Osteocyte (in vitro differentiated cells): Measurements from ENCODE around the gene ST6GALNAC5. TPM values are rescaled to one million over a fixed set of nuclear protein-coding genes. Genes with fewer than 3 reads are reported as not detected.

Experiments used
- DNase-seq: peaks from one replicate; pipeline ENCODE4 v3.0.0; 2021; ENCODE audit warnings: mixed read lengths; ENCODE audit not compliant: unreplicated experiment; ENCODE audit errors: extremely low spot score
- H3K27ac Mint-ChIP-seq: one replicate; pipeline ENCODE4 v1.8.0; 2021; ENCODE audit warnings: mild to moderate bottlenecking, mixed read lengths; ENCODE audit not compliant: unreplicated experiment
- H3K27me3 Mint-ChIP-seq: one replicate; pipeline ENCODE4 v1.8.0; 2021; ENCODE audit warnings: mixed read lengths; ENCODE audit not compliant: unreplicated experiment
- H3K36me3 Mint-ChIP-seq: one replicate; pipeline ENCODE4 v1.8.0; 2021; ENCODE audit warnings: mixed read lengths; ENCODE audit not compliant: unreplicated experiment
- H3K4me1 Mint-ChIP-seq: one replicate; pipeline ENCODE4 v1.8.0; 2021; ENCODE audit warnings: mixed read lengths; ENCODE audit not compliant: unreplicated experiment
- H3K4me3 Mint-ChIP-seq: one replicate; pipeline ENCODE4 v1.8.0; 2021; ENCODE audit warnings: mild to moderate bottlenecking, moderate library complexity, mixed read lengths; ENCODE audit not compliant: unreplicated experiment
- H3K9me3 Mint-ChIP-seq: one replicate; pipeline ENCODE4 v1.8.0; 2021; ENCODE audit warnings: mixed read lengths; ENCODE audit not compliant: unreplicated experiment
- total RNA-seq: library from RNA; stranded (reverse); gene quantifications from 2 replicates; pipeline ENCODE4 v1.2.1, GENCODE V29; 2021
- TF ChIP-seq, protein P1 (sequence below): fragments of 200-600 bp; sonication (generic); IDR thresholded peaks from 2 replicates; pipeline ENCODE4 v1.5.0; 2021; ENCODE audit warnings: antibody characterized with exemption, mild to moderate bottlenecking, moderate library complexity

Gene ST6GALNAC5
- total RNA-seq, 1 donor from 2014 or later: 3.7 TPM

DNA sequence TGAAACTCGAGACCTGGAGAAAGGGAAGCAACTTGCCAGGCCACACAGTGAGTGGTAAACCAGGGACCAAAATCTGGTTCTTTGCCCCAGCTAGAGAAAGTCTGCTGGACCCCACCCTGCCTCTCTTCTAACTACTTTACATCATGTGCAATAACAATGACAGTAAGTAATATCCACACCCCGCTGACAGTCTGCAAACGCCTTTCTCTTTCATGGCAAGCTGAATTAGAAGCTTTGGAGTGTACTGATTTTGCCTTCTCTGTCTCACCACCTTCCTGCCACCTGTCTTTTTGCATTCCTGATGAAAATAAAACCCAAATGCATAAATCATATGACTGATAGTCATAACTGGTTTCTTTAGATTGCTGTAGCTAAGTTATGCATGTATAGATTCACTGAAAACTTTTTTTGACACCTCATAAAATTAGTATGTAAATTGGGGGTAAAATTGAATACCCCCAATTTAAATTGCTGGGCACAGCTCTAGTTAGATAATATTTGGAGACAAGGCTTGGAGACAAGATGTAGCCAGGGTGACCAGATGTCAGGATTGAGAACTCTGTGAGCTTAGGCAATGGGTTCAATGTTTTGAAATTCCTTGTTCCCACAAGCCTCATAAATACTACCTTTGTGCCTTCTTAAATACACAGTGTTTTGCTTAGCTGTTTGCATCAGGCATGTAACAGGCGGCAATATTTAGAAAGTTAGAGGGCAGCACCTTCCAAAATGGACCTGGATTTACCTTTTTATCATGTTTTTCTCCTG lies 73.5 kb downstream of the ST6GALNAC5 start:
- Mint-ChIP-seq H3K36me3 (no peaks in the 10 kb centered on the region), H3K4me3 (no peak overlapping the region), H3K27me3 (peaks cover 5% of the 10 kb centered on the region), H3K4me1 (peaks cover 4% of the 10 kb centered on the region), H3K27ac (no peak overlapping the region), H3K9me3 (no peaks in the 10 kb centered on the region)
- TF ChIP-seq, protein P1, sequence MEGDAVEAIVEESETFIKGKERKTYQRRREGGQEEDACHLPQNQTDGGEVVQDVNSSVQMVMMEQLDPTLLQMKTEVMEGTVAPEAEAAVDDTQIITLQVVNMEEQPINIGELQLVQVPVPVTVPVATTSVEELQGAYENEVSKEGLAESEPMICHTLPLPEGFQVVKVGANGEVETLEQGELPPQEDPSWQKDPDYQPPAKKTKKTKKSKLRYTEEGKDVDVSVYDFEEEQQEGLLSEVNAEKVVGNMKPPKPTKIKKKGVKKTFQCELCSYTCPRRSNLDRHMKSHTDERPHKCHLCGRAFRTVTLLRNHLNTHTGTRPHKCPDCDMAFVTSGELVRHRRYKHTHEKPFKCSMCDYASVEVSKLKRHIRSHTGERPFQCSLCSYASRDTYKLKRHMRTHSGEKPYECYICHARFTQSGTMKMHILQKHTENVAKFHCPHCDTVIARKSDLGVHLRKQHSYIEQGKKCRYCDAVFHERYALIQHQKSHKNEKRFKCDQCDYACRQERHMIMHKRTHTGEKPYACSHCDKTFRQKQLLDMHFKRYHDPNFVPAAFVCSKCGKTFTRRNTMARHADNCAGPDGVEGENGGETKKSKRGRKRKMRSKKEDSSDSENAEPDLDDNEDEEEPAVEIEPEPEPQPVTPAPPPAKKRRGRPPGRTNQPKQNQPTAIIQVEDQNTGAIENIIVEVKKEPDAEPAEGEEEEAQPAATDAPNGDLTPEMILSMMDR: no peak
- DNase-seq: no peak

DNA sequence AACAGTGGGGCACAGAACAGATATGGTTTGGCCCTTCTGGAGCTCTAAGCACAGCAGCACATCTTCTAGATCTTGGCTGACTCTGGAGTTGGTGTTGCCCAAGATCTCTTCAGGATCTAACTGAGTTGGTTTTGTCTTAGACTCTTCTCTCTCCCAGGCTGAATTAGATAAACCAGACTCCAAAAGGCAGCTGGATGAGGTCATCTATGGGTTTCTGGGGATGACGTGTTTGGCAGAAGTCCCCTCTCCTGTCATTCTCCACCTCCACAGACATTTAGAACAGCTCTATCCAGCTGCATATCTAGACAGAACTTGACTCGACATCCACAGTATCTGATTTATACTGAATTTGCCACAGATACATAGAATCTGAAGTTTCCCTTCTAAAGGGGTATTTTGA lies 75.3 kb downstream of the ST6GALNAC5 start:
- DNase-seq: no peak
- no peaks in the 10 kb centered on the region for H3K9me3 Mint-ChIP-seq
- H3K36me3 Mint-ChIP-seq: no peaks in the 10 kb centered on the region

DNA sequence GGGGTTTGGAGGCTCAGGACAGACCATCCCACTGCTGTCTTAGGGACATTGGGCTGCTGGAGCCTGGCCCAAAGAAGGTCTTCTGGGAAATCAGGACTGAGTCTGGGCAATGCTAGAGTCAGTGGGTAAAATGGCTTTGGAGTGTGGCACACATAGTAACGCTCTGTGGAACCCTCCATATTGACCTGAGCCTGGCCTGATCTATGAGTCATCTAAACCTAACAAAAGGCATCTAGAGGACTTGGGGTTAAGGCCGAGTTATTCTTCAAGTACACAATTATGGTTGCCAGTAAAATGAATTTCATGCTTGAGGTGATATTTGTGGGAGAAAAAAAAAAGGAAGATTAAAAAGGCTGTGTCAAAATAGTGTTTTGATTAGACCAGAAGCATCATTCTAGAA lies 77.7 kb downstream of the ST6GALNAC5 start:
- H3K4me3 Mint-ChIP-seq: no peak overlapping the region
- H3K27ac Mint-ChIP-seq: no peak overlapping the region
- no peaks in the 10 kb centered on the region for H3K4me1 Mint-ChIP-seq
- no peaks in the 10 kb centered on the region for H3K27me3 Mint-ChIP-seq
- H3K36me3 Mint-ChIP-seq: no peaks in the 10 kb centered on the region
- no peak for DNase-seq
- no peaks in the 10 kb centered on the region for H3K9me3 Mint-ChIP-seq
- TF ChIP-seq, protein P1: no peak

More for the DNA sequence above, 75.3 kb downstream of the ST6GALNAC5 start:
- Mint-ChIP-seq H3K27me3 (peaks cover 3% of the 10 kb centered on the region), H3K4me1 (peaks cover 4% of the 10 kb centered on the region), H3K4me3 (no peak overlapping the region), H3K27ac (no peak overlapping the region)
- TF ChIP-seq, protein P1: no peak

DNA sequence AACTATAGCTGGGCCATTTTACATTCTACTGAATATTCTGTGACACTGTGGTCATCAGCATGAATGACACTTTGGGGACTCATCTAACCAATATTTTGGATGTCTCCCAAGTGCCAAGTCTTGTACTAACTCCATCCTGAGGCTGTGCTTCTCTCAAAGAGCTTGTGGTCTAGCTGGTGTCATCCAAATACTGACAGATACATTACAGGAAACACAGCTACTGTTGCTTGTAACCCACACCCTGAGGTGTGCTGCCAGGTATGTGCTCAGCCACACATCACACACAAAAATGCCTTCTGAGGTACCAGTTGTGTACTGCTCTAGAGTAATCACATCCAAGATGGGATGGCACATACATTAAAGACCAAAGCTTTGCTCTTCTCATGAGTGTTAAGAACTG lies 81.6 kb downstream of the ST6GALNAC5 start:
- TF ChIP-seq, protein P1: no peak
- Mint-ChIP-seq H3K27me3 (no peaks in the 10 kb centered on the region), H3K36me3 (no peaks in the 10 kb centered on the region), H3K27ac (no peak overlapping the region), H3K4me3 (no peak overlapping the region), H3K4me1 (no peaks in the 10 kb centered on the region), H3K9me3 (no peaks in the 10 kb centered on the region)
- no peak for DNase-seq

DNA sequence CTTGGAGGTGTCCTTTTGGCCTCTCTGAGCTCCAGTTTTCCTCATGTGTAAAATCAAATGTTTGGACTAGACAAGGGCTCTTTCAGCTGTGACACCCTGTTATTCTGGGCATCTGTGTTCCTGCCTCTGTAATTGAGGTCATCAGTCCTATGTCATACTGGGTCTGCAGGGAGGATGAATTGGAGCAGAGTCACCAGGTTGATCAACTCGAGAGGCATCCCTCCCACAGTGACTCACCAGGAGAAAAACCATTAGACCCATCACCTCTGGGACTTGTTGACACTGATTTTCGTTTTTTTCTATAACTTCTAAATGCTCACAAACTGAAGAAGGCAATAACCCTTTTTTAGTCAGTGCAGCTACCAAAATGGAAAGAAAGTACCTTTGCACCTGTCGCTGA lies 82.2 kb downstream of the ST6GALNAC5 start:
- no peak overlapping the region for H3K4me3 Mint-ChIP-seq
- no peak for DNase-seq
- no peaks in the 10 kb centered on the region for H3K36me3 Mint-ChIP-seq

More for the DNA sequence above, 82.2 kb downstream of the ST6GALNAC5 start:
- H3K27me3 Mint-ChIP-seq: no peaks in the 10 kb centered on the region
- H3K9me3 Mint-ChIP-seq: no peaks in the 10 kb centered on the region
- H3K4me1 Mint-ChIP-seq: no peaks in the 10 kb centered on the region
- TF ChIP-seq, protein P1: no peak
- no peak overlapping the region for H3K27ac Mint-ChIP-seq
